ENCODE measurements around the gene SH3PXD2A.

Gene SH3PXD2A

GRCh38 chr10:103685880-103686669 is 169.3 kb downstream of the SH3PXD2A start:
- H3K4me3 ChIP-seq (ENCODE audit: control insufficient read depth, low read depth, low read length) = no peak overlapping the region
- peak; percentile 77 for DNase-seq (ENCODE audit: low read depth)

GRCh38 chr10:103683851-103684250 is 171.5 kb downstream of the SH3PXD2A start:
- DNase-seq (ENCODE audit: low read depth) = no peak
- H3K4me3 ChIP-seq (ENCODE audit: control insufficient read depth, low read depth, low read length) = no peak overlapping the region
- TF ChIP-seq, protein P1, sequence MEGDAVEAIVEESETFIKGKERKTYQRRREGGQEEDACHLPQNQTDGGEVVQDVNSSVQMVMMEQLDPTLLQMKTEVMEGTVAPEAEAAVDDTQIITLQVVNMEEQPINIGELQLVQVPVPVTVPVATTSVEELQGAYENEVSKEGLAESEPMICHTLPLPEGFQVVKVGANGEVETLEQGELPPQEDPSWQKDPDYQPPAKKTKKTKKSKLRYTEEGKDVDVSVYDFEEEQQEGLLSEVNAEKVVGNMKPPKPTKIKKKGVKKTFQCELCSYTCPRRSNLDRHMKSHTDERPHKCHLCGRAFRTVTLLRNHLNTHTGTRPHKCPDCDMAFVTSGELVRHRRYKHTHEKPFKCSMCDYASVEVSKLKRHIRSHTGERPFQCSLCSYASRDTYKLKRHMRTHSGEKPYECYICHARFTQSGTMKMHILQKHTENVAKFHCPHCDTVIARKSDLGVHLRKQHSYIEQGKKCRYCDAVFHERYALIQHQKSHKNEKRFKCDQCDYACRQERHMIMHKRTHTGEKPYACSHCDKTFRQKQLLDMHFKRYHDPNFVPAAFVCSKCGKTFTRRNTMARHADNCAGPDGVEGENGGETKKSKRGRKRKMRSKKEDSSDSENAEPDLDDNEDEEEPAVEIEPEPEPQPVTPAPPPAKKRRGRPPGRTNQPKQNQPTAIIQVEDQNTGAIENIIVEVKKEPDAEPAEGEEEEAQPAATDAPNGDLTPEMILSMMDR (conservative IDR thresholded peaks at IDR 0.05; ENCODE audit: control insufficient read depth, insufficient read depth, low read depth, low read length) = no peak

More at GRCh38 chr10:103685880-103686669, 169.3 kb downstream of the SH3PXD2A start:
- TF ChIP-seq, protein P1 (conservative IDR thresholded peaks at IDR 0.05; ENCODE audit: control insufficient read depth, insufficient read depth, low read depth, low read length) = peak; percentile 97

DNA sequence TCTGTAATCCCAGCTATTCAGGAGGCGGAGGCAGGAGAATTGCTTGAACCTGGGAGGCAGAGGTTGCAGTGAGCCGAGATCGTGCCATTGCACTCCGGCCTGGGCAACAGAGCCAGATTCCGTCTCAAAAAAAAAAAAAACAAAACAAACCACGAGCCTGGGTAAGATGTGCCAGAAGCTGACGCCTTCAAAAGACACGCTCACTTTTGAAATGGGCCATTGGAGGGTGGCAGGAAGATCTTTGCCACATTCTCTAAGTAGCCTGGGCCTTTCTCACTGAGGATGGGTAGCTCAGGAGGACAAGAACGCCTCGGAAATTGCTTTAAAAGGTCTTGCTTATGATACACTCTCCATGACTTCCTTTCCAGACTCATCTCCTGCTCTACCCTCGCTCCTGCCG is 172.7 kb downstream of the SH3PXD2A start:
- TF ChIP-seq, protein P1 (conservative IDR thresholded peaks at IDR 0.05; ENCODE audit: control insufficient read depth, insufficient read depth, low read depth, low read length) = no peak
- H3K4me3 ChIP-seq (ENCODE audit: control insufficient read depth, low read depth, low read length) = no peak overlapping the region
- DNase-seq (ENCODE audit: low read depth) = no peak

GRCh38 chr10:103681617-103682399 is 173.6 kb downstream of the SH3PXD2A start:
- TF ChIP-seq, protein P1 (conservative IDR thresholded peaks at IDR 0.05; ENCODE audit: control insufficient read depth, insufficient read depth, low read depth, low read length) = no peak
- DNase-seq (ENCODE audit: low read depth) = peak; percentile 81
- no peak overlapping the region for H3K4me3 ChIP-seq (ENCODE audit: control insufficient read depth, low read depth, low read length)

DNA sequence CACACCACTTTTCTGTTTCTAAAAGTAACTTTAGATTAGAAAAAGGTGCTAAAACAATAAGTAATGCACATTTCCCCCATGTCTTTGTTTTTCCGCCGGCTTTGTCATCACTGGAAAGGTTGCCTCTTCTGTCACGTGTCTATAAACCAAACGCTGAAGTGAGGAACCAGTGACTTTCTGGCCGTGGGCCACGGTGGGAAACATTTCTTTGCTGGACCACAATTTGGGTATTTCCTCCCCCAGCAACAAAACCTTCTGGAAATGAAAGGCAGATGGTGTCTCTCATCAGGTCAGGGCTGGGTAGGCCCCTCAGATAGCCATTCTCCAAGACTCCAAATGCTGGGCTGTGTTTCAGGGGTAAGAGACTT is 174.5 kb downstream of the SH3PXD2A start:
- TF ChIP-seq, protein P1 (conservative IDR thresholded peaks at IDR 0.05; ENCODE audit: control insufficient read depth, insufficient read depth, low read depth, low read length) = no peak
- peak; percentile 62 for DNase-seq (ENCODE audit: low read depth)
- H3K4me3 ChIP-seq (ENCODE audit: control insufficient read depth, low read depth, low read length) = no peak overlapping the region

DNA sequence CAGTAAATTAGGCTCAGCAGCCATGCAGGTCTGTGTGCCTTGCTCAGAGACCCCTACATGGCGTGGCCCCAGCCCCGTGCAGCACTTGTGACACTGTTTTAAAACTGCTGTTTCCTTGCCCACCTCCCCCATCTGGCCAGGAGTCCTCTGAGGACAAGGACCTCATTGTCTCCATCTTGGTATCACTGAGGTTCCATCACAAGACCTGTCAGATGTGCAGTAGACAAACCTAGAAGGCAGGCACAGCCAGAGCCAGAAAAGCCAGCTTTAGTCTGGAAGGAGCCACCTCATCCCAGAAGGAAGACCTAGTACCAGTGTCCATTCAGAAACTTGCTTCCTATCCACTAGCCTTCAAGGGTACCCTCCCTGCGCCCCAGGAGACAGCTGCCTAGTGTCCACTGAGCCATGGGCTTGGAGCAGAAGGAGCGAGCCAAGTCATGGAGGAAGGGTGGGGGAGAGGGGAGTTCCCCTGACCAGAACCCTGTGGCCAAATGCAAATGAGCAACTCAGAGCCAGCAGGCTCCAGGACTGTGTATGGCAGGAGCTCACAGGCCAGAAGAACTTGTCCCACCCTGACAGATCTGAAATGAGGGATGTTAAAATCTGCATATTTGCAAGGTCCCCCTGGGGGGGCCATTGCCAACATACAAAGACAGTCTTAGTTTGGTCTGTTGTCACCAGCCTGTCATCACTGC is 176.1 kb downstream of the SH3PXD2A start:
- DNase-seq (ENCODE audit: low read depth) = no peak
- no peak overlapping the region for H3K4me3 ChIP-seq (ENCODE audit: control insufficient read depth, low read depth, low read length)
- TF ChIP-seq, protein P1 (conservative IDR thresholded peaks at IDR 0.05; ENCODE audit: control insufficient read depth, insufficient read depth, low read depth, low read length) = no peak
